Ishikawa (cell line): ENCODE results near the gene ABCC8.

Experiments
- CEBPB ChIP-seq: IDR thresholded peaks from 2 replicates; pipeline ENCODE4 v1.6.1; 2012
- CREB1 ChIP-seq: IDR thresholded peaks from 2 replicates; pipeline ENCODE4 v1.6.1; 2012; ENCODE audit warnings: low read depth
- EGR1 ChIP-seq: IDR thresholded peaks from 2 replicates; pipeline ENCODE4 v1.6.1; 2012
- EP300 ChIP-seq: IDR thresholded peaks from 2 replicates; pipeline ENCODE4 v1.6.1; 2012; ENCODE audit warnings: borderline replicate concordance
- FOXM1 ChIP-seq: IDR thresholded peaks from 2 replicates; pipeline ENCODE4 v1.6.1; 2012; ENCODE audit warnings: low read depth, borderline replicate concordance
- MAX ChIP-seq: IDR thresholded peaks from 2 replicates; pipeline ENCODE4 v1.6.1; 2012
- NFIC ChIP-seq: IDR thresholded peaks from 2 replicates; pipeline ENCODE4 v1.6.1; 2012
- RAD21 ChIP-seq: IDR thresholded peaks from 2 replicates; pipeline ENCODE4 v1.6.1; 2012; ENCODE audit warnings: low read depth
- TAF1 ChIP-seq: IDR thresholded peaks from 2 replicates; pipeline ENCODE4 v1.6.1; 2012; ENCODE audit warnings: low read depth, mild to moderate bottlenecking
- TCF12 ChIP-seq: IDR thresholded peaks from 2 replicates; pipeline ENCODE4 v1.6.1; 2012; ENCODE audit warnings: low read depth
- TEAD4 ChIP-seq: IDR thresholded peaks from 2 replicates; pipeline ENCODE4 v1.6.1; 2012
- YY1 ChIP-seq: IDR thresholded peaks from 2 replicates; pipeline ENCODE4 v1.6.1; 2012; ENCODE audit warnings: low read depth
- ZBTB7A ChIP-seq: IDR thresholded peaks from 2 replicates; pipeline ENCODE4 v1.6.1; 2012; ENCODE audit warnings: low read depth
- TF ChIP-seq, protein P1 (sequence below): IDR thresholded peaks from 2 replicates; pipeline ENCODE4 v1.6.1; 2012; ENCODE audit warnings: low read depth, mild to moderate bottlenecking
- TF ChIP-seq, protein P2 (sequence below): IDR thresholded peaks from 2 replicates; pipeline ENCODE4 v1.6.1; 2012

The ABCC8 gene

DNA sequence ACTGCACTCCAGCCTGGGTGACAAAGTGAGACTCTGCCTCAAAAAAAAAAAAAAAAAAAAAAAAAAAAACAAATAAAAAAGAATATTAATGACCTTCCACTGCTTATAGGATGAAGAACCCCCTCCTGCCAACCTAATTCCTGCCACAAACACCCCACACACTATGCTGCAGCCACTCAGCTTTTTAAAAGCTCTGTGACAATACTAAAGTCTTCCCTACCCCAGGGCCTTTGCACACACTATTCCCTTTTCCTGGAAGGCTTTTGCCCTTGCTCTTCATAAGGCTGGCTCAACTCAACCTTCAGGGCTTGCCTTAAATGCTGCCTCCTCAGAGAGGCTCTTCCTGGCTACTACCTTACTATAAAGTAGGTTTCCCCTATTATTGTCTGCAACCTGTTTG is 77.4 kb downstream of the ABCC8 start:
- TF ChIP-seq EP300 (no peak), ZBTB7A (no peak), YY1 (no peak), MAX (no peak), TAF1 (no peak), TCF12 (no peak)
- TF ChIP-seq, protein P1, sequence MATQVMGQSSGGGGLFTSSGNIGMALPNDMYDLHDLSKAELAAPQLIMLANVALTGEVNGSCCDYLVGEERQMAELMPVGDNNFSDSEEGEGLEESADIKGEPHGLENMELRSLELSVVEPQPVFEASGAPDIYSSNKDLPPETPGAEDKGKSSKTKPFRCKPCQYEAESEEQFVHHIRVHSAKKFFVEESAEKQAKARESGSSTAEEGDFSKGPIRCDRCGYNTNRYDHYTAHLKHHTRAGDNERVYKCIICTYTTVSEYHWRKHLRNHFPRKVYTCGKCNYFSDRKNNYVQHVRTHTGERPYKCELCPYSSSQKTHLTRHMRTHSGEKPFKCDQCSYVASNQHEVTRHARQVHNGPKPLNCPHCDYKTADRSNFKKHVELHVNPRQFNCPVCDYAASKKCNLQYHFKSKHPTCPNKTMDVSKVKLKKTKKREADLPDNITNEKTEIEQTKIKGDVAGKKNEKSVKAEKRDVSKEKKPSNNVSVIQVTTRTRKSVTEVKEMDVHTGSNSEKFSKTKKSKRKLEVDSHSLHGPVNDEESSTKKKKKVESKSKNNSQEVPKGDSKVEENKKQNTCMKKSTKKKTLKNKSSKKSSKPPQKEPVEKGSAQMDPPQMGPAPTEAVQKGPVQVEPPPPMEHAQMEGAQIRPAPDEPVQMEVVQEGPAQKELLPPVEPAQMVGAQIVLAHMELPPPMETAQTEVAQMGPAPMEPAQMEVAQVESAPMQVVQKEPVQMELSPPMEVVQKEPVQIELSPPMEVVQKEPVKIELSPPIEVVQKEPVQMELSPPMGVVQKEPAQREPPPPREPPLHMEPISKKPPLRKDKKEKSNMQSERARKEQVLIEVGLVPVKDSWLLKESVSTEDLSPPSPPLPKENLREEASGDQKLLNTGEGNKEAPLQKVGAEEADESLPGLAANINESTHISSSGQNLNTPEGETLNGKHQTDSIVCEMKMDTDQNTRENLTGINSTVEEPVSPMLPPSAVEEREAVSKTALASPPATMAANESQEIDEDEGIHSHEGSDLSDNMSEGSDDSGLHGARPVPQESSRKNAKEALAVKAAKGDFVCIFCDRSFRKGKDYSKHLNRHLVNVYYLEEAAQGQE: no peak
- TF ChIP-seq, protein P2, sequence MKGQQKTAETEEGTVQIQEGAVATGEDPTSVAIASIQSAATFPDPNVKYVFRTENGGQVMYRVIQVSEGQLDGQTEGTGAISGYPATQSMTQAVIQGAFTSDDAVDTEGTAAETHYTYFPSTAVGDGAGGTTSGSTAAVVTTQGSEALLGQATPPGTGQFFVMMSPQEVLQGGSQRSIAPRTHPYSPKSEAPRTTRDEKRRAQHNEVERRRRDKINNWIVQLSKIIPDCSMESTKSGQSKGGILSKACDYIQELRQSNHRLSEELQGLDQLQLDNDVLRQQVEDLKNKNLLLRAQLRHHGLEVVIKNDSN: no peak

DNA sequence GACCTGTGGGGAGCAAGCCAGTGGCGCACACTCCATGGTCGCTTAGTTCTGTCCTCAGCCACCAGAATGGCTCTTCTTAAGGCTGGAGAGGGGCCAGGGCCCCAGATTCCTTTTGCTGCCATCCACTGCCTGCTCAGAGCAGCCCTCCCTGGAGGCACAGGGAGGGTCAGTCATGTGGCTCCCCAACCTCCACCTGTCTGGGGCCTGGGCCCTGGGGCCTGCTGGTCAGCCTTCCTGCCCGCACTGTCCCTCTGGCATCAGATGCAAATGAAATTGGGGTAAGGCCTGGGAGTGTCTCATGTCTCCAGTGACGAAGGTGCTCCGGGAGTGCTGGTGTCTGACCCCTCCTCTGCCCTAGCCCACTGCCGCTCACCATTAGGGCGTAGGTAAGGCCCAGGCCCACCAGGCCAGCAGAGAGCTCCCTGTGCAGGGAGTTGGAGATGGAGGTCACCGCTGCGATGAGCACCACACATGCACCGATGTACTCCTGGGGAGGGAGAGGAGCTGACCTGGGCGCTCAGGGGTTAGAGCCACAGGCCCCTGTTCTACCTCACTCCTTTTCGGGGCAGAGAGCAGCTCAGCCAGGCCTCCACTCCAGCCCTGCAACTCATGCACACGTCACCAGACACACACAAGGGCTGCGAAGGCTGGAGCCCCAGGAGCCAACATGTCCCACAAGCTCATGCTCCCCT is 79.2 kb downstream of the ABCC8 start:
- no peak for TF ChIP-seq TCF12
- TF ChIP-seq CREB1: no peak

DNA sequence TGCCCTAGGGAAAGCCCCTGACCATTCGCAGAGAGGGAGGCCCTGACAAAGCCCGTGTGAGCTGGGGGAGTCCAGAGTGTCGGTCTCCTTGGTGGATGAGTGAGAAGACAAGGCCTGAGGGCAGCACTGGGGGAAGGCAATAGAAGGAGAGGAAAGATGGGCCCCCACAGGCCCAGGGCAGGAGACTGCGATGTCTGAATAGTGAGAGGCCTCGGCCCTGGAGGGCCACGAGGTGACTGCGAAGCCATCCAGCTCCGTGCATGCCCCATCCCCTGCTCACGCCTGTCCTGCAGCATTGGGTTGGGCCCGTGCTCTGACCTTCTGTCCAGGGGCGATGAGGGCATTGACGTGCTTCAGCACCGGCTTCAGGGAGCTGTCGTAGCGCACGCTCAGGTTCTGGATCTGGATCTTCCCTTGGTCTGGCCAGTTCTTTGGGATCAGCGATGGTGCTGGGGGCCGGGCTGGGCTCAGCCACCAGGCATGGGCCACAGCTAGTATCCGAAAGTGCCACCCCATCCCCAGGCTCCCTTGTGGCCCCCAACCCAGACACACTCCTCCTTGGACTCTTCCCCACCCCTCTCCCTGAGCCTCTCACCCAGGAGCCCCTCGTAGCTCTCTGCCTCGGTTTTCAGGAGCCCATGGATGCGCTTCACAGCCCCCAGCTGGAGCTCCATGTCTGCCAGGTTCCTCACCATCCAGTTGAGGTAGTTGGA is 79.9 kb downstream of the ABCC8 start:
- TF ChIP-seq TEAD4 (no peak), CEBPB (no peak), TCF12 (no peak), EP300 (no peak)
- TF ChIP-seq, protein P1: no peak
- TF ChIP-seq, protein P2: no peak

GRCh38 chr11:17395978-17396377 is 80.7 kb downstream of the ABCC8 start:
- TF ChIP-seq FOXM1: no peak

GRCh38 chr11:17395554-17395961 is 81.1 kb downstream of the ABCC8 start:
- TF ChIP-seq MAX (no peak), CREB1 (no peak), FOXM1 (no peak), NFIC (no peak), TCF12 (no peak)
- TF ChIP-seq, protein P2: no peak

- no peak for TF ChIP-seq MAX
- no peak for TF ChIP-seq CREB1
- TF ChIP-seq, protein P1: no peak
- TF ChIP-seq FOXM1: no peak
- TF ChIP-seq RAD21: no peak
- TF ChIP-seq YY1: no peak
- TF ChIP-seq EGR1: no peak
- no peak for TF ChIP-seq TAF1
- TF ChIP-seq TCF12: no peak
- no peak for TF ChIP-seq NFIC
- TF ChIP-seq, protein P2: no peak
- TF ChIP-seq CEBPB: no peak
- no peak for TF ChIP-seq EP300
- no peak for TF ChIP-seq TEAD4
- TF ChIP-seq ZBTB7A: no peak
Measured at GRCh38 chr11:17394743-17395390, 81.8 kb downstream of the ABCC8 start.
